ENCODE measurements around the gene SGMS1. TPM values are rescaled to one million over a fixed set of nuclear protein-coding genes. Genes with fewer than 3 reads are reported as not detected.
"Not testable (repeated sequence)": the region's sequence is repeated elsewhere in the genome, so short reads cannot be mapped to it uniquely, and the experiment has no call there.

SGMS1 gene
- total RNA-seq, 1 donor from 2014 or later = 54.7 TPM

DNA sequence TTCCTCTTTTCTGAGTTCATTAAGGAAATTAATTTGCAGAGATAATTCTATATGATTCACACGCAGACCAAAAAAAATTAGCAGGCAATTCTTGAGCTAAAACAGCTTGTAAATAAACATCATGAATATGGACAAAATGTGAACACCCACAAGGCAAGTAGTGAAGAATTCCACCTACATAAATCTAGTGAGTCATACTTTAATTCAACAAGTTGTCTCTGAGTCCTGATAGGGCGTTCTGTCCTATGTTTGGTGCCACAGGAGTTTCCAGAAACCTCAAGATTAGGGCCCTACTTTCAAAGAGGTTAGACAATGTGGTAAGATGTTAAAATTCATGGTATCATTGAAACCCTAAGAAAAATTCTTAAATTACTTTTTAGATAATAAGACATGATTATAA is 122.3 kb downstream of the SGMS1 start:
- DNase-seq (ENCODE audit: low spot score) = no peak
- intact Hi-C loops (cut with DNase I) = no loop called here
- no peak for ATAC-seq

- intact Hi-C loops (cut with DNase I) = no loop called here
- ATAC-seq (no peak), DNase-seq (ENCODE audit: low spot score) (no peak)
Measured at GRCh38 chr10:50498465-50498864, 125.3 kb downstream of the SGMS1 start.

DNA sequence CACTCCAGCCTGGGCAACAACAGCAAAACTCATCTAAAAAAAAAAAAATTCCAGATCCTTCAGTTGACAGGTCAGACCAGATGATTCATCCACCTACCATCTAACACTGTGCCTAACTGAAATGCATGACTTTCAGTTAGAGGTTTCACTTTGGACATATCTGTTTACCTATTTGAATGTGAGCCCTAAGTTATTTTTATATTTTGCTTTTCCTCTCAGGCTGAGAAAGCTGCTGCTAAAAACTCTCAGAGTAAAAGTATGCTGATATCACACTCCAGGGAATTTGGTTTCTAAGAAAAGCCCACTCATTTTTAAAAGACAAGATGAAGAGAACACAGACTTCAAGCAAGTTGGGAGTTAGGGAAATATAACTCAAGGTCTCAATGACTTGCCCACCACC is 126.0 kb downstream of the SGMS1 start:
- intact Hi-C loops (cut with DNase I) = no loop called here
- no peak for DNase-seq (ENCODE audit: low spot score)
- peak; percentile 79 for ATAC-seq

GRCh38 chr10:50496228-50496627 is 127.5 kb downstream of the SGMS1 start:
- ATAC-seq = peak; percentile 32
- DNase-seq (ENCODE audit: low spot score) = no peak
- intact Hi-C loops (cut with DNase I) = no loop called here

DNA sequence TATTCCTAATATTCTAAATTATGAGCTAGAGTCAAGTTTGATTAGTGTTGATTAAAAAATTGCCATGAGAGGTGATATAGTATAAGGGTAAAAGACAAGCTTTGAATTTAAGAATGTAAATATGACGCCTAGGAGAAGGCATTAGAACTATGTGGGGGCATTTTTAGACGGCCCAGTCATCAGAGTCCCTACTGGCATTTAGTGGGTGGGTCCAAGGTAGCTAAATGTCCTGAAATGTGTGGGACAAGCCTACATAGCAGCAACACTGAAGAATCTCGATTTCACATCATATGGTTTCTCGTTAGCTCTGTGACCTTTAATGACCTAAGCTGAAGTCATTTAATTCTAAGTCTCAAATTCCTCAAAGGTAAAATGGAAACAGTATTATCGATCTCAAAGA is 133.5 kb downstream of the SGMS1 start:
- intact Hi-C loops (cut with DNase I) = no loop called here
- ATAC-seq (no peak), DNase-seq (ENCODE audit: low spot score) (no peak)

DNA sequence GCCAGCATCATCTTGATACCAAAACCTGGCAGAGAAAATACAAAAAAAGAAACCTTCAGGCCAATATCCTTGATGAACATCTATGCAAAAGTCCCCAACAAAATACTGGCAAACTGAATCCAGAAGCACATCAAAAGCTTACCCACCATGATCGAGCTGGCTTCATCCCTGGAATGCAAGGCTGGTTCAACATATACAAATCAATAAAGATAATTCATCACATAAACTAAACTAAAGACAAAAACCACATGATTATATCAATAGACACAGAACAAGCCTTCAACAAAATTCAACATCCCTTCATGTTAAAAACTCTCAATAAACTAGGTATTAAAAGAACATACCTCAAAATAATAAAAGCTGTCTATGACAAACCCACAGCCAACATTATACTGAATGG is 139.2 kb downstream of the SGMS1 start:
- DNase-seq (ENCODE audit: low spot score); intact Hi-C loops (cut with DNase I); ATAC-seq: not testable (repeated sequence)

GRCh38 chr10:50480054-50481007 is 143.4 kb downstream of the SGMS1 start:
- no peak for DNase-seq (ENCODE audit: low spot score)
- intact Hi-C loops (cut with DNase I) = no loop called here

GRCh38 chr10:50477287-50478203 is 146.2 kb downstream of the SGMS1 start:
- intact Hi-C loops (cut with DNase I) = no loop called here
- DNase-seq (ENCODE audit: low spot score) = no peak

More at GRCh38 chr10:50480054-50481007, 143.4 kb downstream of the SGMS1 start:
- ATAC-seq = no peak

GRCh38 chr10:50473756-50474155 is 150.0 kb downstream of the SGMS1 start:
- ATAC-seq = no peak
- DNase-seq (ENCODE audit: low spot score) = no peak
- intact Hi-C loops (cut with DNase I) = no loop called here

More at GRCh38 chr10:50477287-50478203, 146.2 kb downstream of the SGMS1 start:
- ATAC-seq = no peak

DNA sequence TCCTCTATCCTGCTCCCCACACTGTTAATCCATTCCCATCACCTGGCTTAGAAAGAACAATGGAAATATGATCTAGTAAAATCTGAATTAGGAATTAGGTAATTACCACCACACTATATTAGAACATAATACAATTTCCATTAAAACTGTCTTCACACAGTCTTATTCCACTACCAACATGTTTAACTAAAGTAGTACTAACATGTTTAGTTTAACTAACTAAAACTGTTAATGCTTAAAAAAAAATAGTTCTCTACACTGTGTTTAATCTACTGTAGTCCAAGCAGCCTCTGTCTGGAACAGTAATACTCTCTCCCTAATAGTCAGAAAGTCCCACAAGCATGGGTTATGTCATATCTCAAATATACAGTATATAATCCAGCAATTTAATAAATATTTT is 150.8 kb downstream of the SGMS1 start:
- DNase-seq (ENCODE audit: low spot score) (no peak), ATAC-seq (no peak)
- intact Hi-C loops (cut with DNase I) = no loop called here

DNA sequence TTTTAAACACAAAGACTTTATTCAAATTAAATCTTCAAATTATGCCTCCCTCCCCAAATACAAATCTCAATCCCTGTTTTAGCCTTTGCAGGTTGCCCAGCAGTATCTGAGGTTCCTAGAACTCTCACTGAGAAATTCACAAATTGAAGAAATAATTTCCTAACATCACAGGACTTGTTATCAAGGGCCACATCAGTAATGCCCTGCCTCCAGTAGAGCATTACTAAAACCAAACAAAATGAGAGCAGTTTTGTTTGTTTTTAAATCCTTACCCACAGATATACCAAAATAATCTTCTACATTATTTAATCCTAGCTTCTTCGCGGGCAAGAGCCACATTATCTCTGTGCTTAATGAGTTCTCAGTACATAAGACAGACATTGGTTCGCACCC is 152.2 kb downstream of the SGMS1 start:
- DNase-seq (ENCODE audit: low spot score) (no peak), ATAC-seq (no peak)
- intact Hi-C loops (cut with DNase I) = no loop called here

- DNase-seq (ENCODE audit: low spot score) (no peak), ATAC-seq (no peak)
- intact Hi-C loops (cut with DNase I) = no loop called here
Measured at GRCh38 chr10:50470798-50471582, 152.8 kb downstream of the SGMS1 start.

GRCh38 chr10:50470345-50470744 is 153.4 kb downstream of the SGMS1 start:
- DNase-seq (ENCODE audit: low spot score) (no peak), ATAC-seq (no peak)
- intact Hi-C loops (cut with DNase I) = no loop called here

DNA sequence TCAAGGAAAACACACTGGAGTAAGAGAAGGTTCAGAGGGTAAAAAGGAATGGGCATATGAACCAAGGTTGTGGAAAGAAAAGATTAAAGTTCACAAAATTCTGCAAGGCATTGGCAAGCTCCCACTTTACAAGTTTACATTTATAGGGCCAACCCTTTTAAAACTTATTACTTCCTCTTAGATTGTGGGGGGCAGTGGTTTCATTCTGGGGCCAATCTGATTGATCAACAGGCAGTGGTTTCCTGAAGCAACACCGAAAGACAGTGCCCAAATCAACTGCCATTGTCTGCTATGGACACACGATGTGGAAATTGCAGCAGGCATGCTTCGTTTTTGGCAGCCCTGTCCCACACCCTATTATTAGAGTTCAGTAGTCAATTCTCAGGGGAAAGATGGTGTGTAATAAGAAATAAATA is 154.0 kb downstream of the SGMS1 start:
- ATAC-seq = peak; percentile 68
- intact Hi-C loops (cut with DNase I) = no loop called here
- DNase-seq (ENCODE audit: low spot score) = no peak

- no peak for DNase-seq (ENCODE audit: low spot score)
- intact Hi-C loops (cut with DNase I) = no loop called here
- no peak for ATAC-seq
Measured at GRCh38 chr10:50469288-50469687, 154.5 kb downstream of the SGMS1 start.

- ATAC-seq (no peak), DNase-seq (ENCODE audit: low spot score) (no peak)
- intact Hi-C loops (cut with DNase I) = no loop called here
Measured at GRCh38 chr10:50467209-50467608, 156.5 kb downstream of the SGMS1 start.

- intact Hi-C loops (cut with DNase I) = no loop called here
- no peak for DNase-seq (ENCODE audit: low spot score)
- ATAC-seq = peak; percentile 20
Measured at GRCh38 chr10:50464004-50464409, 159.7 kb downstream of the SGMS1 start.

- ATAC-seq (no peak), DNase-seq (ENCODE audit: low spot score) (no peak)
- intact Hi-C loops (cut with DNase I) = no loop called here
Measured at GRCh38 chr10:50461834-50462233, 161.9 kb downstream of the SGMS1 start.

GRCh38 chr10:50461123-50461522 is 162.6 kb downstream of the SGMS1 start:
- no peak for ATAC-seq
- intact Hi-C loops (cut with DNase I) = no loop called here
- DNase-seq (ENCODE audit: low spot score) = no peak

All from sciatic nerve (tissue), 2 donors.